Thoracic aorta (tissue), 2 donors: ENCODE results near the gene SNX32. TPM values are rescaled to one million over a fixed set of nuclear protein-coding genes. Genes with fewer than 3 reads are reported as not detected.

Experiments
- ATAC-seq: fragments of 150-250 bp; one replicate; pipeline ENCODE4 v1.8.0; 2017; ENCODE audit warnings: low read depth; ENCODE audit not compliant: insufficient number of reproducible peaks, low FRiP score
- DNase-seq: peaks from one replicate; pipeline ENCODE4 v3.0.0-alpha.2; 2020; ENCODE audit warnings: low spot score
- H3K27ac ChIP-seq, 2 donors: fragments of 200-600 bp; sonication (generic); 1 replicate in 1 of 2; 2 replicates in 1 of 2; pipeline ENCODE4 v1.5.1; 2016; ENCODE audit warnings: mild to moderate bottlenecking in 2 of 2, moderate library complexity in 2 of 2
- H3K27me3 ChIP-seq: fragments of 200-600 bp; sonication (generic); replicated peaks from 2 replicates; pipeline ENCODE4 v1.6.0; 2016; ENCODE audit warnings: mild to moderate bottlenecking; ENCODE audit not compliant: insufficient read depth
- H3K36me3 ChIP-seq: fragments of 200-600 bp; sonication (generic); one replicate; pipeline ENCODE4 v1.5.1; 2016
- H3K4me1 ChIP-seq, 2 donors: fragments of 200-600 bp; sonication (generic); 1 replicate in 1 of 2; 2 replicates in 1 of 2; pipeline versions ENCODE4 v1.5.1 to v1.6.0; 2016; ENCODE audit warnings: low read depth in 2 of 2, mild to moderate bottlenecking in 1 of 2; ENCODE audit not compliant: control insufficient read depth in 1 of 2
- H3K4me3 ChIP-seq: fragments of 200-600 bp; sonication (generic); 2 replicates; pipeline ENCODE4 v1.5.1; 2016; ENCODE audit warnings: mild to moderate bottlenecking
- H3K9me3 ChIP-seq: fragments of 200-600 bp; sonication (generic); 2 replicates; pipeline ENCODE4 v1.5.1; 2016
- CTCF ChIP-seq: fragments of 200-600 bp; sonication (generic); IDR thresholded peaks from one replicate; pipeline ENCODE4 v1.5.1; 2019; ENCODE audit warnings: antibody characterized with exemption
- total RNA-seq, 2 donors: library from RNA; depleted of rRNA; stranded (reverse); fragments of >200 nt; gene quantifications; one replicate each; pipeline versions ENCODE4 v1.1.0 to v1.2.3, GENCODE V29; 2016

The SNX32 gene
- total RNA-seq, 2 donors from 2014 or later, result 0.81 TPM; not detected in 1

GRCh38 chr11:65900125-65900898, 66.5 kb downstream of the SNX32 start, which contains the start of gene FOSL1:
Gene FOSL1 (minus strand): TSS chr11:65900388. CDS start chr11:65900339, 49 bp downstream.
- peak within 1 kb of the TSS; percentile 88 for H3K4me3 ChIP-seq
- no peak for TF ChIP-seq CTCF
- H3K27me3 ChIP-seq, result no peaks in the 10 kb centered on the region
- peak within 1 kb of the TSS; percentile 65 to 77 for H3K27ac ChIP-seq
- H3K9me3 ChIP-seq, result no peaks in the 10 kb centered on the region
- ATAC-seq (peak; percentile 80), DNase-seq (peak; percentile 77)
- peaks cover 5 to 24% of the 10 kb centered on the region in 2 donors for H3K4me1 ChIP-seq
- no peaks in the 10 kb centered on the region for H3K36me3 ChIP-seq

GRCh38 chr11:65900899-65901180, 67.1 kb downstream of the SNX32 start:
- no peaks in the 10 kb centered on the region for H3K9me3 ChIP-seq
- ATAC-seq, result no peak
- H3K4me1 ChIP-seq, result peaks cover 5 to 24% of the 10 kb centered on the region in 2 donors
- peak overlapping the region; percentile 88 for H3K4me3 ChIP-seq
- no peaks in the 10 kb centered on the region for H3K27me3 ChIP-seq
- no peaks in the 10 kb centered on the region for H3K36me3 ChIP-seq
- no peak for TF ChIP-seq CTCF
- DNase-seq, result no peak
- peak overlapping the region; percentile 6 to 77 for H3K27ac ChIP-seq

- H3K4me1 ChIP-seq, result peaks cover 5 to 15% of the 10 kb centered on the region in 2 donors
- no peak overlapping the region for H3K4me3 ChIP-seq
- no peak for ATAC-seq
- no peaks in the 10 kb centered on the region for H3K27me3 ChIP-seq
- DNase-seq, result no peak
- peak overlapping the region in 1 of 2 donors; percentile 62 for H3K27ac ChIP-seq
- no peak for TF ChIP-seq CTCF
- no peaks in the 10 kb centered on the region for H3K36me3 ChIP-seq
- H3K9me3 ChIP-seq, result no peaks in the 10 kb centered on the region
Observed at GRCh38 chr11:65903068-65903481, 69.3 kb downstream of the SNX32 start.

Other genes starting within 250 kb of the SNX32 start
- under 1 TPM in 1 of 2 donors, not detected in 1; 0.95 TPM for gene KCNK7, start 238.2 kb upstream of the SNX32 start, total RNA-seq
- gene MAP3K11, start 219.7 kb upstream of the SNX32 start, total RNA-seq, result 10 to 100 TPM; 48.3 to 62.8 TPM
- gene PCNX3, start 218.2 kb upstream of the SNX32 start, total RNA-seq, result 10 to 100 TPM; 37.5 to 39.5 TPM
- 10 to 100 TPM; 47.9 to 69.8 TPM for gene SIPA1, start 195.9 kb upstream of the SNX32 start, total RNA-seq
- 10 to 100 TPM; 81.5 to 84.4 TPM for gene RELA, start 171.0 kb upstream of the SNX32 start, total RNA-seq
- 10 to 100 TPM; 49.0 to 50.5 TPM for gene KAT5, start 121.7 kb upstream of the SNX32 start, total RNA-seq
- gene RNASEH2C, start 113.2 kb upstream of the SNX32 start, total RNA-seq, result 100 to 1,000 TPM; 138 to 185 TPM
- 10 to 100 TPM; 26.3 to 38.4 TPM for gene AP5B1, start 53.0 kb upstream of the SNX32 start, total RNA-seq
- gene OVOL1, start 46.9 kb upstream of the SNX32 start, total RNA-seq, result under 1 TPM in 1 of 2 donors, not detected in 1; 0.27 TPM
- 100 to 1,000 TPM; 565 to 797 TPM for gene CFL1, start 24.2 kb downstream of the SNX32 start, total RNA-seq
- gene MUS81, start 26.5 kb downstream of the SNX32 start, total RNA-seq, result 10 to 100 TPM; 51.8 to 62.8 TPM
- 100 to 1,000 TPM; 134 to 219 TPM for gene EFEMP2, start 38.8 kb downstream of the SNX32 start, total RNA-seq
- 10 to 100 TPM in 1 of 2 donors, 1 to 10 TPM in 1; 1.6 to 13.7 TPM for gene CTSW, start 45.9 kb downstream of the SNX32 start, total RNA-seq
- 100 to 1,000 TPM in 1 of 2 donors, 10 to 100 TPM in 1; 50.4 to 111 TPM for gene FIBP, start 54.5 kb downstream of the SNX32 start, total RNA-seq
- gene CCDC85B, start 56.7 kb downstream of the SNX32 start, total RNA-seq, result 100 to 1,000 TPM in 1 of 2 donors, 10 to 100 TPM in 1; 75.8 to 100 TPM
- gene FOSL1, start 66.4 kb downstream of the SNX32 start, total RNA-seq, result 100 to 1,000 TPM in 1 of 2 donors, 10 to 100 TPM in 1; 25.6 to 143 TPM
- 10 to 100 TPM; 16.3 to 27.9 TPM for gene C11orf68, start 85.1 kb downstream of the SNX32 start, total RNA-seq
- gene DRAP1, start 85.5 kb downstream of the SNX32 start, total RNA-seq, result 10 to 100 TPM; 82.5 to 91.2 TPM
- not detected for gene TSGA10IP, start 111.5 kb downstream of the SNX32 start, total RNA-seq
- gene SART1, start 127.8 kb downstream of the SNX32 start, total RNA-seq, result 10 to 100 TPM; 32.5 to 38.0 TPM
- gene EIF1AD, start 168.2 kb downstream of the SNX32 start, total RNA-seq, result 10 to 100 TPM; 20.6 to 43.5 TPM
- 10 to 100 TPM; 22.2 to 60.0 TPM for gene BANF1, start 168.5 kb downstream of the SNX32 start, total RNA-seq
- 10 to 100 TPM in 1 of 2 donors, 1 to 10 TPM in 1; 4.5 to 16.9 TPM for gene CST6, start 178.0 kb downstream of the SNX32 start, total RNA-seq
- not detected for gene CATSPER1, start 192.5 kb downstream of the SNX32 start, total RNA-seq
- 1 to 10 TPM in 1 of 2 donors, not detected in 1; 1.1 TPM for gene GAL3ST3, start 215.2 kb downstream of the SNX32 start, total RNA-seq
- gene SF3B2, start 218.4 kb downstream of the SNX32 start, total RNA-seq, result 100 to 1,000 TPM; 142 TPM
- gene PACS1, start 236.3 kb downstream of the SNX32 start, total RNA-seq, result 100 to 1,000 TPM in 1 of 2 donors, 10 to 100 TPM in 1; 82.9 to 112 TPM